Transverse colon (tissue), 4 donors: Measurements from ENCODE around the gene SLC2A11.

Source experiments
- POLR2AphosphoS5 ChIP-seq, 3 donors: sonication (generic); formaldehyde crosslinking; IDR thresholded peaks; one replicate each; pipeline ENCODE4 v1.6.1; 2016; ENCODE audit warnings: antibody characterized with exemption in 3 of 3
- TF ChIP-seq, protein P1 (sequence below), 5 experiments: fragments of 200-600 bp in 3 of 5; fragments of 450-650 bp in 2 of 5; sonication (generic) in 3 of 5; IDR thresholded peaks; 1 replicate in 2 of 5; 2 replicates in 3 of 5; pipeline ENCODE4 v1.5.1; 2016 to 2017; ENCODE audit warnings: antibody characterized with exemption in 5 of 5, inconsistent platforms in 3 of 5, mild to moderate bottlenecking in 2 of 5, moderate library complexity in 1 of 5

- TF ChIP-seq, protein P1, sequence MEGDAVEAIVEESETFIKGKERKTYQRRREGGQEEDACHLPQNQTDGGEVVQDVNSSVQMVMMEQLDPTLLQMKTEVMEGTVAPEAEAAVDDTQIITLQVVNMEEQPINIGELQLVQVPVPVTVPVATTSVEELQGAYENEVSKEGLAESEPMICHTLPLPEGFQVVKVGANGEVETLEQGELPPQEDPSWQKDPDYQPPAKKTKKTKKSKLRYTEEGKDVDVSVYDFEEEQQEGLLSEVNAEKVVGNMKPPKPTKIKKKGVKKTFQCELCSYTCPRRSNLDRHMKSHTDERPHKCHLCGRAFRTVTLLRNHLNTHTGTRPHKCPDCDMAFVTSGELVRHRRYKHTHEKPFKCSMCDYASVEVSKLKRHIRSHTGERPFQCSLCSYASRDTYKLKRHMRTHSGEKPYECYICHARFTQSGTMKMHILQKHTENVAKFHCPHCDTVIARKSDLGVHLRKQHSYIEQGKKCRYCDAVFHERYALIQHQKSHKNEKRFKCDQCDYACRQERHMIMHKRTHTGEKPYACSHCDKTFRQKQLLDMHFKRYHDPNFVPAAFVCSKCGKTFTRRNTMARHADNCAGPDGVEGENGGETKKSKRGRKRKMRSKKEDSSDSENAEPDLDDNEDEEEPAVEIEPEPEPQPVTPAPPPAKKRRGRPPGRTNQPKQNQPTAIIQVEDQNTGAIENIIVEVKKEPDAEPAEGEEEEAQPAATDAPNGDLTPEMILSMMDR (IDR thresholded peaks at IDR 0.05) = no peak
- TF ChIP-seq POLR2AphosphoS5 (IDR thresholded peaks at IDR 0.05) = peak in 1 of 3 donors; percentile 21
Measured at GRCh38 chr22:23904573-23905254, 47.0 kb downstream of the SLC2A11 start.
